Body of pancreas (tissue), 4 donors: ENCODE results near the gene KRT16.

Experiments
- POLR2A ChIP-seq, 3 donors: fragments of 450-650 bp; IDR thresholded peaks; one replicate each; pipeline ENCODE4 v1.6.1; 2016; ENCODE audit warnings: antibody characterized with exemption in 3 of 3, mild to moderate bottlenecking in 2 of 3
- TF ChIP-seq, protein P1 (sequence below), 7 experiments: fragments of 450-650 bp in 4 of 7; fragments of 200-600 bp in 3 of 7; sonication (generic) in 3 of 7; IDR thresholded peaks; one replicate each; pipeline ENCODE4 v1.5.1; 2016 to 2019; ENCODE audit warnings: antibody characterized with exemption in 7 of 7

DNA sequence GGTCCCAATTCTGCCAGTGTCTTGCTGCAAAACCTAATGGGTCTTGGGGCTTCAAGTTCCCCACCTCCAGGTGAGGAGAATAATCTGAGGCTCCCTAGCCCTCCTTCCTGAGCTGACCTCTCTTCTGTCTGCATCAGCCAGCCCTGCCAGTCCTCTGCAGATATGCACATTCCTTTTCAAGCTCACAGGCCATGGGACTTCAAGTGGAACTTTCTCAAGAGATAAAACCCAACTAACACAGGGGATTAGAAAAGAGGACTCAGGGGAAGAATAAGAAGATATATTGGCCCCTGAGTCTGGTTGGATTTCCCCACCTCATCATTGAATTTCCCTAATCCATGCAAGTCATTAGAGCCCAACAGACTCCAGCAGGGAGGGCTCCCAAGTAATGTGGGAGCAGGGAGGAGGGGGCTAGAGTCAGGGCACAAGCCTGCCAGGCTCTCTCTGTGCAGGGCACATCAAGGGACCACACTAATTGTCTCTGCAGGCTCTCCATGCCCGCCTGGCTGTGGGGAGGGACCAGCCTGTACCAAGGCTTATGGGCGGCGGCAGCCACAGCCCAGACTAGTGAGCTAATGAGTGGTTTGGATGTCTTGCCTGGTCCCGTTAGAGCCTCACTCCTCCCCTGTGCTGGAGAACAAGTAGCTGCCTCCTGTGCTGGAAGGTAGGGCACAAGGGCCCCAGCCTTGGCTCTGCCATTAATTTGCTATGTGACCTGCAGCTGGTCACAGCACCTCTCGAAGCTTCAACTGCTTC lies 27.1 kb downstream of the KRT16 start:
- TF ChIP-seq, protein P1, sequence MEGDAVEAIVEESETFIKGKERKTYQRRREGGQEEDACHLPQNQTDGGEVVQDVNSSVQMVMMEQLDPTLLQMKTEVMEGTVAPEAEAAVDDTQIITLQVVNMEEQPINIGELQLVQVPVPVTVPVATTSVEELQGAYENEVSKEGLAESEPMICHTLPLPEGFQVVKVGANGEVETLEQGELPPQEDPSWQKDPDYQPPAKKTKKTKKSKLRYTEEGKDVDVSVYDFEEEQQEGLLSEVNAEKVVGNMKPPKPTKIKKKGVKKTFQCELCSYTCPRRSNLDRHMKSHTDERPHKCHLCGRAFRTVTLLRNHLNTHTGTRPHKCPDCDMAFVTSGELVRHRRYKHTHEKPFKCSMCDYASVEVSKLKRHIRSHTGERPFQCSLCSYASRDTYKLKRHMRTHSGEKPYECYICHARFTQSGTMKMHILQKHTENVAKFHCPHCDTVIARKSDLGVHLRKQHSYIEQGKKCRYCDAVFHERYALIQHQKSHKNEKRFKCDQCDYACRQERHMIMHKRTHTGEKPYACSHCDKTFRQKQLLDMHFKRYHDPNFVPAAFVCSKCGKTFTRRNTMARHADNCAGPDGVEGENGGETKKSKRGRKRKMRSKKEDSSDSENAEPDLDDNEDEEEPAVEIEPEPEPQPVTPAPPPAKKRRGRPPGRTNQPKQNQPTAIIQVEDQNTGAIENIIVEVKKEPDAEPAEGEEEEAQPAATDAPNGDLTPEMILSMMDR (IDR thresholded peaks at IDR 0.05) = no peak
- TF ChIP-seq POLR2A (IDR thresholded peaks at IDR 0.05) = no peak
